ENCODE results near the gene TBL1XR1. TPM values are rescaled to one million over a fixed set of nuclear protein-coding genes. Genes with fewer than 3 reads are reported as not detected.
"Not testable (repeated sequence)": the region's sequence is repeated elsewhere in the genome, so short reads cannot be mapped to it uniquely, and the experiment has no call there.

TBL1XR1 gene
- total RNA-seq, 2 donors from 2014 or later, result 75.8 to 156 TPM

DNA sequence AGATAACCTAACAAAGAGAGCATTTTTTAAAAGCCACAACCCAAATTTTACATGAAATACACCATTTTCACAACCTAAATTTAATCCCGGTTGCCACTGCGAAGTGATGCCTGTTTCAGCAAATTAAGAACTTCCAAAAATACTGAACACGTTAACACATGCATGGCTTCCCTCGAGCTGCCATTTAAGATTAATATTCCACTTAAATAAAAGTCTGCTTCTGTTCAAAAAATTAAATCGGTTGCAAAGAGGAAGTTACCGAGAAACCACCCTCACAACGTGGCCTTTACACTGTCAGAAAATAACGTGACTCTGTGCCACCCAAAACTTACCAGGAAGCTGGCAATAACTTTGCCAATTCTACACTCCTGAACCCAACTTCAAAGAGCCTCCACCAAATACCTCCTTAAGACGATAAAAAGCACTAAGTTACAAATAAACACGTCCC is 1.2 kb downstream of the TBL1XR1 start:
- H3K9me3 ChIP-seq, result no peaks in the 10 kb centered on the region
- H3K4me3 ChIP-seq, result peak overlapping the region; percentile 86 to 100
- under 1% methylated on average over 10 of the region's 10 CpGs for WGBS
- peak overlapping the region; percentile 97 to 99 for H3K27ac ChIP-seq
- intact Hi-C loops (cut with DNase I), result loop anchor here (5.0 to 10.0 kb wide), 5 partner anchors 96 to 1131 kb away; no protein-coding TSS in a partner anchor
- peak; percentile 32 for DNase-seq (ENCODE audit: low spot score)
- TF ChIP-seq POLR2AphosphoS5 (IDR thresholded peaks at IDR 0.05), result no peak
- H3K4me1 ChIP-seq (replicated peaks), result peaks cover 3% of the 10 kb centered on the region
- no peaks in the 10 kb centered on the region for H3K27me3 ChIP-seq (replicated peaks; ENCODE audit: insufficient read depth)
- H3K36me3 ChIP-seq, result no peaks in the 10 kb centered on the region

DNA sequence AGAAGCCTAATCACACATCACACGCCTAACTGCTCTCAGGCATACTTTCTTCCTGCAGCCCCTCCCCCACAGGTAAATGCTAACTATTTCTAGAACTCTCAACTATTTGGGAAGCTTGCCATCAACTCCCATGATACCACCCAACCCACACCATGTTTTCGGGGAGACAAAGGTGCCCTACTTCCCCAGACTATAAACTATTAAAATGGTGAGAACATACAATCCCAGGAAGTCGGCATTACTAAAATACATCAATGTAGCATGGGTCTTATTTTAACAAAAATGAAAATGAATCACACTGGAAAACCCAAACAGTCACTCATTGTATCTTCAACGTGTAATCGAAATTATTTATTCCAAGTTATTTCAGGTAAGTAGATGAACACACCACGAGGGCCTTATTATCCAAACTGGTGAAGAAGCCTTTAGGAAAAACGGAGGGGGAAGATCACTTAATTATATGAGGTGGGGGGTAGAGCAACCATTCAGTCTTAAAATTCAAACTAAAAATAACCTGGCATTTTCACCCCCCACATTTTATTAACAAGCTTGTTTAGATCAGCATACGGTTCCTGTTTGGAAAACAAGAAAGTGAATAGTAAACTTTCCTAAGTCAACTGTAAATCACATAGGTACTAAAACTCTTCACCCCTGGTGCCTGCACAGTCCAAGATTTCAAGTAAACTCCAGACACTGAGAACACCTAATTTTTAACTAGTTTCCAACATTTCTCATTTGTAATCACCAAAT is 1.9 kb downstream of the TBL1XR1 start:
- peak overlapping the region; percentile 97 to 99 for H3K27ac ChIP-seq
- TF ChIP-seq POLR2AphosphoS5 (IDR thresholded peaks at IDR 0.05) (peak; percentile 42), POLR2A (IDR thresholded peaks at IDR 0.05) (no peak)
- TF ChIP-seq, protein P1, sequence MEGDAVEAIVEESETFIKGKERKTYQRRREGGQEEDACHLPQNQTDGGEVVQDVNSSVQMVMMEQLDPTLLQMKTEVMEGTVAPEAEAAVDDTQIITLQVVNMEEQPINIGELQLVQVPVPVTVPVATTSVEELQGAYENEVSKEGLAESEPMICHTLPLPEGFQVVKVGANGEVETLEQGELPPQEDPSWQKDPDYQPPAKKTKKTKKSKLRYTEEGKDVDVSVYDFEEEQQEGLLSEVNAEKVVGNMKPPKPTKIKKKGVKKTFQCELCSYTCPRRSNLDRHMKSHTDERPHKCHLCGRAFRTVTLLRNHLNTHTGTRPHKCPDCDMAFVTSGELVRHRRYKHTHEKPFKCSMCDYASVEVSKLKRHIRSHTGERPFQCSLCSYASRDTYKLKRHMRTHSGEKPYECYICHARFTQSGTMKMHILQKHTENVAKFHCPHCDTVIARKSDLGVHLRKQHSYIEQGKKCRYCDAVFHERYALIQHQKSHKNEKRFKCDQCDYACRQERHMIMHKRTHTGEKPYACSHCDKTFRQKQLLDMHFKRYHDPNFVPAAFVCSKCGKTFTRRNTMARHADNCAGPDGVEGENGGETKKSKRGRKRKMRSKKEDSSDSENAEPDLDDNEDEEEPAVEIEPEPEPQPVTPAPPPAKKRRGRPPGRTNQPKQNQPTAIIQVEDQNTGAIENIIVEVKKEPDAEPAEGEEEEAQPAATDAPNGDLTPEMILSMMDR (IDR thresholded peaks at IDR 0.05), result no peak
- intact Hi-C loops (cut with DNase I), result loop anchor here (5.0 to 10.0 kb wide), 5 partner anchors 97 to 1132 kb away; no protein-coding TSS in a partner anchor
- H3K9me3 ChIP-seq, result no peaks in the 10 kb centered on the region
- no peaks in the 10 kb centered on the region for H3K36me3 ChIP-seq
- H3K4me3 ChIP-seq, result peak overlapping the region; percentile 86 to 100
- DNase-seq (ENCODE audit: low spot score), result peak; percentile 60
- WGBS, result 5% methylated on average over 8 of the region's 8 CpGs
- no peaks in the 10 kb centered on the region for H3K27me3 ChIP-seq (replicated peaks; ENCODE audit: insufficient read depth)
- H3K4me1 ChIP-seq (replicated peaks), result peaks cover 3% of the 10 kb centered on the region

DNA sequence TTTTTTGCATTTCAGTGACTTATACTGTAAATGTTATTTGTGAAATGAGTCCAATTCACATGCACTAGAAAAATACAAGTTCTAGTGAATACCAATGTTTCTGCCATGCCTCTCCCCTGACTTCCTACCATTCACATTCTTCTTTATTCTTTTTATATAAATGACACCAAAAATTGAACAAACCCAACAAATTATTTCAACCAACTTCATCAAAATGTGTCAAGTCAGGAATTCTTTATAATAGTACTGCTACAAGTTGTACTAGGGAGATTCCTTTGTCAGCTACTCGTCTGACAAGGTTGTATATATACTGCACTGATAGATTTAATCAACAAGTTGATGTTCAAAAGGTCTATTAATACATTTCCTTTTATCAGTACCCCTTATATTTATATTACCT is 3.0 kb downstream of the TBL1XR1 start:
- Histone ChIP-seq H3K9me3 (no peaks in the 10 kb centered on the region), H3K4me3 (peak overlapping the region in 1 of 2 donors; percentile 100), H3K36me3 (no peaks in the 10 kb centered on the region), H3K27me3 (replicated peaks; ENCODE audit: insufficient read depth) (no peaks in the 10 kb centered on the region), H3K4me1 (replicated peaks) (peaks cover 3% of the 10 kb centered on the region), H3K27ac (peak overlapping the region; percentile 97 to 99)
- 16% methylated on average over 1 of the region's 1 CpG for WGBS
- DNase-seq (ENCODE audit: low spot score), result no peak
- intact Hi-C loops (cut with DNase I), result loop anchor here (10.0 kb wide), 1 partner anchor 621 kb away; no protein-coding TSS in a partner anchor
- TF ChIP-seq POLR2AphosphoS5 (IDR thresholded peaks at IDR 0.05), result no peak
- no peak for TF ChIP-seq POLR2A (IDR thresholded peaks at IDR 0.05)
- TF ChIP-seq, protein P1 (IDR thresholded peaks at IDR 0.05), result no peak

DNA sequence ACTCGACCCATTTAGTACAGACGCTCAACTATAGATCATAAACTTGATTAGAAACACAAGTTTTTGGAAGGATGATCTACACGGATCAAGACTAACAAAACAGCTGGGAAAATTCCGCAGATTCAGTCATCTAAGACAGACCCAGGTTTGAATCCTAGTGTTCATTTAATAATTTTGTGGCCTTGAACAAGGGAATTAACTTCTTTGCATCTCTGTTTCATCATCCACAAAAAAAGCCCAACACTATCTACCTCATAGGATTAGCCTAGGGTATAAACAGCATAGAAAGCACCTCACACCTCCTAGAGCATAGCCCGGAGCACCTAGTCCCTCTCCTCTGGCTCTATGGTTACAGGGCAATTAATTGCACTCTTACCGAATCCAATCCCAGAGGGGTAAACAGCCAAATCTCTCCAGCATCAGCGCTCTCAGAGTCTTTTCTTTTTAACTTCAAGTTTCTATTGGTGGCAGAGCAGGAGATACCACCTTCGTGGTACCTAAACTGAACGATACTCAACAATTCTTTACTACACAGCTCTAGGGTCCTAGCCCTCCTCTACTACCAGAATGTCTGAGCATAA is 3.5 kb downstream of the TBL1XR1 start:
- Histone ChIP-seq H3K36me3 (no peaks in the 10 kb centered on the region), H3K4me1 (replicated peaks) (peaks cover 3% of the 10 kb centered on the region), H3K4me3 (peak overlapping the region in 1 of 2 donors; percentile 100), H3K9me3 (no peaks in the 10 kb centered on the region), H3K27ac (peak overlapping the region; percentile 97 to 99), H3K27me3 (replicated peaks; ENCODE audit: insufficient read depth) (no peaks in the 10 kb centered on the region)
- intact Hi-C loops (cut with DNase I), result loop anchor here (10.0 kb wide), 1 partner anchor 621 kb away; no protein-coding TSS in a partner anchor
- DNase-seq (ENCODE audit: low spot score), result no peak
- 59% methylated on average over 9 of the region's 9 CpGs for WGBS
- TF ChIP-seq POLR2AphosphoS5 (IDR thresholded peaks at IDR 0.05) (no peak), POLR2A (IDR thresholded peaks at IDR 0.05) (no peak)
- TF ChIP-seq, protein P1 (IDR thresholded peaks at IDR 0.05), result no peak

DNA sequence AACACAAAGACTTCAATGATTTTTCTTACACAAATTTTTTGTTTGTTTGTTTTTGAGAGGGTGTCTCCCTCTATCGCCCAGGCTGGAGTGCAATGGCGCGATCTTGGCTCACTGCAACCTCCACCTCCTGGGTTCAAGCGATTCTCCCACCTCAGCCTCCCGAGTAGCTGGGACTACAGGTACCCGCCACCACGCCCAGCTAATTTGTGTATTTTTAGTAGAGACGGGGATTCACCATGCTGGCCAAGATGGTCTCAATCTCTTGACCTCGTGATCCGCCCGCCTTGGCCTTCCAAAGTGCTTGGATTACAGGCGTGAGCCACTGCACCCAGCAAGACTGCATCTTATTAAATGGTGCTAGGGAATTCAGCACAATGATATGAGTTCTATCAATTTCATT is 4.0 kb downstream of the TBL1XR1 start:
- peak overlapping the region in 1 of 2 donors; percentile 99 for H3K27ac ChIP-seq
- not testable (repeated sequence) for H3K27me3 ChIP-seq (replicated peaks; ENCODE audit: insufficient read depth); H3K9me3 ChIP-seq; H3K36me3 ChIP-seq; H3K4me3 ChIP-seq; H3K4me1 ChIP-seq (replicated peaks); DNase-seq (ENCODE audit: low spot score)
- intact Hi-C loops (cut with DNase I), result loop anchor here (10.0 kb wide), 1 partner anchor 622 kb away; no protein-coding TSS in a partner anchor
- 96% methylated on average over 12 of the region's 12 CpGs for WGBS

Measured in prostate gland (tissue), 2 donors.